ENCODE data around the gene PRKAG3.

- TF ChIP-seq CTCF (IDR thresholded peaks at IDR 0.05; ENCODE audit: insufficient read depth, low read length) (no peak), REST (IDR thresholded peaks at IDR 0.05; ENCODE audit: insufficient replicate concordance, low read depth) (no peak), POLR2AphosphoS5 (IDR thresholded peaks at IDR 0.05; ENCODE audit: low read depth) (no peak), GABPA (IDR thresholded peaks at IDR 0.05; ENCODE audit: low read depth) (no peak)
Observed at GRCh38 chr2:218822622-218823021, 9.0 kb downstream of the PRKAG3 start.
